HepG2 (cell line): ENCODE data around the gene DHH. TPM values are rescaled to one million over a fixed set of nuclear protein-coding genes. Genes with fewer than 3 reads are reported as not detected.
A peak's percentile ranks its signal among the peaks of the same experiment; 100 is the strongest.

ENCODE experiments used
- ARNT ChIP-seq: fragments of 450-650 bp; IDR thresholded peaks from 2 replicates; pipeline ENCODE4 v1.6.1; 2017
- ATAD3A ChIP-seq: sonication (generic); formaldehyde crosslinking; IDR thresholded peaks from 2 replicates; pipeline ENCODE4 v1.4.0; 2020; ENCODE audit warnings: missing genetic modification reagents
- ATF1 ChIP-seq: IDR thresholded peaks from 2 replicates; pipeline ENCODE4 v1.6.1; 2016; ENCODE audit warnings: mild to moderate bottlenecking, control low read depth
- CBX1 ChIP-seq: IDR thresholded peaks from one replicate; pipeline ENCODE4 v1.6.1; 2016; ENCODE audit warnings: antibody characterized with exemption, low read depth
- CSRNP2 ChIP-seq: sonication (generic); formaldehyde crosslinking; conservative IDR thresholded peaks from 2 replicates; pipeline ENCODE4 v1.8.0; 2022; ENCODE audit warnings: low read depth, missing genetic modification reagents
- GLMP ChIP-seq: sonication (generic); formaldehyde crosslinking; IDR thresholded peaks from 2 replicates; pipeline ENCODE4 v1.9.0; 2021; ENCODE audit warnings: missing genetic modification reagents, mild to moderate bottlenecking, borderline replicate concordance
- GRHL1 ChIP-seq: sonication (generic); formaldehyde crosslinking; conservative IDR thresholded peaks from 2 replicates; pipeline ENCODE4 v1.8.0; 2022; ENCODE audit warnings: missing genetic modification reagents
- HNRNPH1 ChIP-seq: fragments of 200-400 bp; formaldehyde crosslinking; optimal IDR thresholded peaks from 2 replicates; pipeline ENCODE3; 2017; ENCODE audit warnings: mild to moderate bottlenecking, low read depth, low read length
- KDM4B ChIP-seq: sonication (generic); formaldehyde crosslinking; IDR thresholded peaks from 2 replicates; pipeline ENCODE4 v1.4.0; 2020; ENCODE audit warnings: missing genetic modification reagents
- MIER2 ChIP-seq: IDR thresholded peaks from 2 replicates; pipeline ENCODE4 v1.6.1; 2016; ENCODE audit warnings: missing biosample characterization, missing genetic modification reagents
- NR1H2 ChIP-seq: sonication (generic); formaldehyde crosslinking; IDR thresholded peaks from 2 replicates; pipeline ENCODE4 v1.8.1; 2022; ENCODE audit warnings: low read depth, missing genetic modification reagents, borderline replicate concordance
- REPIN1 ChIP-seq: sonication (generic); formaldehyde crosslinking; IDR thresholded peaks from 2 replicates; pipeline ENCODE4 v1.8.0; 2022; ENCODE audit warnings: missing genetic modification reagents, low read depth, mild to moderate bottlenecking, borderline replicate concordance
- TEAD3 ChIP-seq: optimal IDR thresholded peaks from 2 replicates; pipeline ENCODE3; 2016; ENCODE audit warnings: borderline replicate concordance
- ZNF296 ChIP-seq: sonication (generic); formaldehyde crosslinking; conservative IDR thresholded peaks from 2 replicates; pipeline ENCODE4 v1.5.0; 2020; ENCODE audit warnings: mild to moderate bottlenecking, missing genetic modification reagents
- ZNF350 ChIP-seq: sonication (generic); formaldehyde crosslinking; IDR thresholded peaks from 2 replicates; pipeline ENCODE4 v1.4.0; 2020; ENCODE audit warnings: mild to moderate bottlenecking, low read depth, missing genetic modification reagents, borderline replicate concordance
- ZNF703 ChIP-seq: sonication (generic); formaldehyde crosslinking; IDR thresholded peaks from 2 replicates; pipeline ENCODE4 v1.5.1; 2020; ENCODE audit warnings: missing genetic modification reagents, mild to moderate bottlenecking, moderate library complexity, borderline replicate concordance
- ZNF724P ChIP-seq: sonication (generic); formaldehyde crosslinking; IDR thresholded peaks from 2 replicates; pipeline ENCODE4 v1.8.0; 2022; ENCODE audit warnings: missing genetic modification reagents, borderline replicate concordance
- ZSCAN20 ChIP-seq: sonication (generic); formaldehyde crosslinking; IDR thresholded peaks from 2 replicates; pipeline ENCODE4 v1.4.0; 2020; ENCODE audit warnings: missing genetic modification reagents, mild to moderate bottlenecking, borderline replicate concordance
- polyA plus RNA-seq, 8 experiments: library from polyadenylated mRNA; depleted of rRNA in 3 of 8; stranded (reverse) in 7 of 8; unstranded in 1 of 8; fragments of >200 nt; fragmentation: Illumina TruSeq in 4 of 8; extraction: Trizol in 4 of 8; gene quantifications; 2 replicates each; pipeline versions ENCODE4 v1.2.1 to v1.2.3, GENCODE V29; 2011 to 2016; ENCODE audit warnings: low read depth in 4 of 8, missing spikeins in 1 of 8, mixed read lengths in 1 of 8; ENCODE audit not compliant: insufficient read depth in 1 of 8
- total RNA-seq, 5 experiments: library from RNA; depleted of rRNA; stranded (reverse); fragments of >200 nt; fragmentation: Illumina TruSeq; extraction: Trizol; gene quantifications; 2 replicates each; pipeline ENCODE4 v1.2.3, GENCODE V29; 2016; ENCODE audit warnings: low read depth in 1 of 5
- TF ChIP-seq, protein P1 (sequence below): sonication (generic); formaldehyde crosslinking; IDR thresholded peaks from 2 replicates; pipeline ENCODE4 v1.8.1; 2022; ENCODE audit warnings: low read depth, mild to moderate bottlenecking, missing genetic modification reagents
- TF ChIP-seq, protein P2 (sequence below): fragments of 450-650 bp; IDR thresholded peaks from 2 replicates; pipeline ENCODE4 v1.6.1; 2017

The DHH gene
- total and polyA plus RNA-seq, 2 of the 13 experiments (the other 11 are each of a cell fraction or from before 2014, with no cell fraction given): not detected

- TF ChIP-seq GRHL1 (CRISPR knock-in tag) (no peak), HNRNPH1 (no peak), ZNF724P (CRISPR knock-in tag) (0 out of 2 replicates have a peak, but pooled peaks have one; percentile 57), TEAD3 (no peak), NR1H2 (CRISPR knock-in tag) (no peak), MIER2 (CRISPR knock-in tag) (no peak), ZNF296 (CRISPR knock-in tag) (no peak), CSRNP2 (CRISPR knock-in tag) (no peak), GLMP (CRISPR knock-in tag) (no peak), ARNT (no peak), REPIN1 (CRISPR knock-in tag) (peak; percentile 41; the same call in 1 of the 2 replicates), ATF1 (CRISPR knock-in tag) (no peak), ZNF703 (CRISPR knock-in tag) (no peak; the same call in none of the 2 replicates), ZNF350 (CRISPR knock-in tag) (peak; percentile 50; the same call in 1 of the 2 replicates), ZSCAN20 (CRISPR knock-in tag) (no peak), KDM4B (0 out of 2 replicates have a peak, but pooled peaks have one; percentile 9), ATAD3A (CRISPR knock-in tag) (no peak), CBX1 (no peak)
- TF ChIP-seq, protein P1, sequence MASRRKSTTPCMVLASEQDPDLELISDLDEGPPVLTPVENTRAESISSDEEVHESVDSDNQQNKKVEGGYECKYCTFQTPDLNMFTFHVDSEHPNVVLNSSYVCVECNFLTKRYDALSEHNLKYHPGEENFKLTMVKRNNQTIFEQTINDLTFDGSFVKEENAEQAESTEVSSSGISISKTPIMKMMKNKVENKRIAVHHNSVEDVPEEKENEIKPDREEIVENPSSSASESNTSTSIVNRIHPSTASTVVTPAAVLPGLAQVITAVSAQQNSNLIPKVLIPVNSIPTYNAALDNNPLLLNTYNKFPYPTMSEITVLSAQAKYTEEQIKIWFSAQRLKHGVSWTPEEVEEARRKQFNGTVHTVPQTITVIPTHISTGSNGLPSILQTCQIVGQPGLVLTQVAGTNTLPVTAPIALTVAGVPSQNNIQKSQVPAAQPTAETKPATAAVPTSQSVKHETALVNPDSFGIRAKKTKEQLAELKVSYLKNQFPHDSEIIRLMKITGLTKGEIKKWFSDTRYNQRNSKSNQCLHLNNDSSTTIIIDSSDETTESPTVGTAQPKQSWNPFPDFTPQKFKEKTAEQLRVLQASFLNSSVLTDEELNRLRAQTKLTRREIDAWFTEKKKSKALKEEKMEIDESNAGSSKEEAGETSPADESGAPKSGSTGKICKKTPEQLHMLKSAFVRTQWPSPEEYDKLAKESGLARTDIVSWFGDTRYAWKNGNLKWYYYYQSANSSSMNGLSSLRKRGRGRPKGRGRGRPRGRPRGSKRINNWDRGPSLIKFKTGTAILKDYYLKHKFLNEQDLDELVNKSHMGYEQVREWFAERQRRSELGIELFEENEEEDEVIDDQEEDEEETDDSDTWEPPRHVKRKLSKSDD (CRISPR knock-in tag): 0 out of 2 replicates have a peak, but pooled peaks have one; percentile 13
- TF ChIP-seq, protein P2, sequence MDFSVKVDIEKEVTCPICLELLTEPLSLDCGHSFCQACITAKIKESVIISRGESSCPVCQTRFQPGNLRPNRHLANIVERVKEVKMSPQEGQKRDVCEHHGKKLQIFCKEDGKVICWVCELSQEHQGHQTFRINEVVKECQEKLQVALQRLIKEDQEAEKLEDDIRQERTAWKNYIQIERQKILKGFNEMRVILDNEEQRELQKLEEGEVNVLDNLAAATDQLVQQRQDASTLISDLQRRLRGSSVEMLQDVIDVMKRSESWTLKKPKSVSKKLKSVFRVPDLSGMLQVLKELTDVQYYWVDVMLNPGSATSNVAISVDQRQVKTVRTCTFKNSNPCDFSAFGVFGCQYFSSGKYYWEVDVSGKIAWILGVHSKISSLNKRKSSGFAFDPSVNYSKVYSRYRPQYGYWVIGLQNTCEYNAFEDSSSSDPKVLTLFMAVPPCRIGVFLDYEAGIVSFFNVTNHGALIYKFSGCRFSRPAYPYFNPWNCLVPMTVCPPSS: no peak
Measured at GRCh38 chr12:49131051-49131893, 36.7 kb upstream of the DHH start, which contains the start of gene TUBA1B (continued).
